Right kidney (tissue), 1 donor: ENCODE data around the gene DISP1.
A peak's percentile ranks its signal among the peaks of the same experiment; 100 is the strongest.
"Not testable (repeated sequence)": the region's sequence is repeated elsewhere in the genome, so short reads cannot be mapped to it uniquely, and the experiment has no call there.

Experiments used
- DNase-seq: peaks from one replicate; pipeline ENCODE4 v3.0.0-alpha.2; 2016

DISP1 gene

DNA sequence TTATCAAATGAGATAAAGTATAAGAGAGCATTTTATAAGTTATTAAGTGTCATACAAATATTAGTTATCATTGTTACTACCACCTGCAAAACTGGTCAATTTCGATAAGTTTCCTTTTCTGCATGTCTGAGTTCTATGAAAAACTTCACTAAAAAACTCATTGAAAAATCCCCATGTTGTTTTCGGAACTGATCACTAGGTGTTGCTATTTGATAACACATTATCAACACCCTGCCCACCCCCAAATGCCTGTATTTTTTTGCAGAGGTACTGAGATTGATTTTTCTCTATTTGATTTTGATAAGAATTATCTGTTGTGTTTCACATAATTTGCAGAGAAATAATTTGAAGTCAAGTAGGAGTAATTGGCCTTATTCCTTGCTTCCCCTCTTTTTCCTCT lies 22.1 kb upstream of the DISP1 start:
- no peak for DNase-seq

DNA sequence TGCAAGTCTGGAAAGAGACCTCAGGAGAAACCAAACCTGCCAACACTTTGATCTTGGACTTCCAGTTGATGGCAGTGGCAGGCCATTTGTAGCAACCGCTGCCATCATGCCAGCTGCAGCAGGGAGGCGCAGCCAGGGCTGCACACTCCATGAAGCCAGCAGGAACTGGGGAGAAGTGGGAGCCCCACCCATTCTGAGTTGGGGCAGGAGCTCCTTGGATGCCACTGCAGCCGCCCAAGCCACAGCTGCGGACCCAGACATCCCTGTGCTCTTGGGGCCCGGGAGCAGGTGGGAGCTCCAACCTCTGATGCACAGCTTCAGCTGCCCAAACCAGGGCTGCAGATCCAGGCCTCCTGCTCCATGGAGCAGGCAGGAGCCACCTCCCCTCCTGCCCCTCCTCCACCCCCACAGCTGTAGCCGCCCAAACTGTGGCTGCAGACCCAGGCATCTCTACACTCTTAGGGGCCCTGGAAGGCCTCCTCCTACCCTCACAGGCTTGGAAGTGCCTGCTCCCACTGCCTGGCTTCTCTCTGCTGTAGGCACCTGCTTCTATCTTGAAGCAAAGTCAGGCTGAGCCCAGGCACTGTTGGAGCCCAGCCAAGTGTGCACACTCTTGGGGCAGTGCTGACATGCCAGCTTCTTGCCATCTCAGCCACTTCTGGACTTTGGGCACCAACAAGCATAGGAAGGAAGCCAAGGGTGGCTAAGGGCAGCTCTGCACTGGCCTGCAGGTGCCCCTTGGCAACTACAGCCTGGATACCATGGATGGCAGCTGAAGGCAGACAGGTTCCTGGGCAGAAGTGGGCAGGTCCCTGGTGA lies 20.0 kb upstream of the DISP1 start:
- no peak for DNase-seq

DNA sequence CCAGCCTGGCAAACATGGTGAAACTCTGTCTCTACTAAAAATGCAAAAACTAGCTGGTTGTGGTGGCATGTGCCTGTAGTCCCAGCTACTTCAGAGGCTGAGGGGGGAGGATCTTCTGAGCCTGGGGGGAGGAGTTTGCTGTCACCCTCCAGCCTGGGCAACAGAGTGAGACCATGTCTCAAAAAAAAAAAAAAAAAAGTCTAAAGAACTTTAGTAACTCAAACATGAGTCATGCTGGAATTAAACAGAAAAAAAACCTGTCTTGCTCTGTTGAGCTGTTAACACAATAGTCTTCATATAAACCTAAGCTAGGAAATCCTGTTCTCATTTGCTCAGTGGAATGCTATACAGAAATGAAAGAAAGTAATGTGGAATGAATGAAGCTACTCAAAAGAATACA lies 16.7 kb upstream of the DISP1 start:
- no peak for DNase-seq

DNA sequence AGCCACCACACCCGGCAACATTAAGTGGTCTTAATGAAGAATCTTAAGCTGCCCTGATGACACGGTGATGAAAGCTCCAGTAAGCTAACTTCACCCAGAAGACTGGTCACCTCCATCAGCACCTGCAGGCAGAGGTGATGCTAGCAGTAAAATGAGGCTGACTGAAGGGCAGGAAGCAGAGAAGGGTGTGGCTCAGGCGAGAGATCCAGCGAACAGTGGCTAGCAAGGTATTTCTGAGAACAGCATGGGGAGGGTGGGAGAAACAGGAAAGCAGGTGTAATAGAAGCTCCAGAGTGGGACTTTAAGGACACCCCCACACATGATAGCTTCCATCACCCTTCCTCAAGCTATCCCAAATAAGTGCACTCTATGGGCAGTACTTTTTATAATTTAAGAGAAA lies 15.9 kb upstream of the DISP1 start:
- no peak for DNase-seq

DNA sequence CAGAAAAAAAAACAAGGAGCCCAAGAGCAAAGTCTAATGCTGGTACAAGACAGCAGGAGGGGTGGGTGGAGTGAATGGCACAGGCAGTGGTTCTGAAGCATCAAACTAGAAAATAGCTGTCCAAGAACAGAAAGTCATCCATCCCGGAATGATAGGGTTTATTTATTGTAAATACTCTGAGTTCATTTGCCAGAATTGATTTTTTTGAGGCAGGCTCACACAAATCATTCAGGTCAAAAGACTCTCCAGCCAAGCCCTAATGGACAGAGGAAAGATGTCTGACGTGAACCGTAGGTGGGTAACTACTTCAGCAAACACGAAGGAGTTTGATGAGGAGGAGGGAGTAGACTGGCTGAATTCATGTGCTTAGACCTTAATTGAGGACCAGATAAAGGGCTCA lies 13.8 kb upstream of the DISP1 start:
- no peak for DNase-seq

DNA sequence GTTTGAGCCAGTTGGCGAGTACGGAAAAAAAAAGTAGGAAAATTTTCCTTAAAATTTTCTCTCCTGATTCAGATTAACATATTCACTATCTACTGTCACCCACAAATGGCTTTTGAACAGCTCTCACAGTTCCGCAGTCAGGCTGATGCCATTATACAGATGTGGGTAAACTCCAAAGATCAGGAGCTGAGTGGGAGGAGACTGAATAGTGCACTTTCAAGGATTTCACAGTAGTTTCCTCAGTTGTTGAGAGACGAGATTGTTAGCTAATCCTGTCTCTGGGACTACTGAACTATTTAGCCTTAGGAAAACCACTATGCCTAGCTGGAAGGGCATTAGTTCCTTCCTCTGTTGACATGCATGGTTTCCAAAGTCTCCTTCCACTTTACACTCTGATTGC lies 3.2 kb upstream of the DISP1 start:
- DNase-seq, result no peak

DNA sequence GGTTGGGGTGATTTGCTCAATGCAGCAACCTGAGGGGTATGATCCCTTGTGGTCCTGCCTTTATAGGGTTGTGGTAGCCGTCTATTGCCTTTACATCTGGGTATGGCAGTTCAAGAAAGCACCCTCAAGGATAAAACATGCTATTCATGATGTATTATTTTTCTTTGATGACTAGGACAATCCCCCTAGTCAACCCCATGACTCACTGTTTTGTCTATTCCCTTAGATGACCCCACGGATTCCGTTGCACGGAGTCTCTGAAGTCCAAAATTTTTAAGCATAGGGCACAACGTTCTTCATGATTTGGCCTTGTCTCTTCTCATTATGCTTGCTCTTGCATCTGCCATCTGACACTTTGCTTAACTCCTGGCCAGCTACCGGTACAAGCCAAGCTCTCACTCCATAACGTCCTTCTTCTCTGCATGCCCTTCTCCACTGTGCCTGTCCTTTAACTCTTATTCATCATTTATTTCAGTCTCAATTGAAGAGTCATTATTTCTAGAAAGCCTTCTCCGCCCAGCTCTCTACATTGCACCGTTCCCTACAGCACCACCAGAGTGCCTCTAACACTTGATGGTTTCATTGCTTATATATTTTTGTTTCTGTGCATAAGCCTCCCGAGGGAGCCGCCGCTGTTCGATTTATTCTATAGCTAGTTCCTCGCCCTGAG lies 838 bp upstream of the DISP1 start:
- DNase-seq, result no peak

DNA sequence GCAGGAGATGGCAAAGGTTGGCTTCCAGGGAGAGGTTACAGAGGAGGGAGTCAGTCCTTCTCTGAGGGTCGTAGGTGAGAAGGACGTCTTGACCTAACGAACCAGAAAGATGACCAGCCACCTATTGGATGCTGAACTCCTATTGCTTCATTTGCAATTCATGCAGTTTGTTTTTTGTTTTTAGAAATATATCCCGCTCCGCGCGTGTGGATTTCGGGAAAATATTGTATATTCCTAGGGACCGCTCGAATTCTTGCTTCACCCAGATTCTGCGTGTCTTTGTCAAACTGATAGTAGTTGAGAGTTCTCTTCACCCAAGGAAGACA lies 564 bp downstream of the DISP1 start:
- DNase-seq, result no peak

DNA sequence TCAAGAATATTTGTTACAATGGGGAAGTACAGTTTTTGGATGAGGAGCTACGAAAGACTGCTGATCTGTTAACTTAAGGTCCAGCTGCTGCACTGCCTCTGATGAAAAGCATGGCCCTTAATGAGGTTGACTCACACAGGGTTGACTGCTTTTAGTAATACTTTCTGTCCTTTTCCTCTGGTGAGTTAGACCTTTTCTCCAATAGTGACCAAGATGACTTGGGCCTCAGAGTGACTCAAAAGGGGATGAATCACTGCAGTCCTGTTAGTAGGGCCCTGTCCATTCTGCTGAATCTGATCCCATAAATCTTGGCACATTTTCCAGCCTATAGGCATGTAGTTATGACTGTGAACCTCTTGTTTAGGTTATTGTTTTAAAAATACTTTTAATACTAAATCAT lies 2.7 kb downstream of the DISP1 start:
- no peak for DNase-seq

DNA sequence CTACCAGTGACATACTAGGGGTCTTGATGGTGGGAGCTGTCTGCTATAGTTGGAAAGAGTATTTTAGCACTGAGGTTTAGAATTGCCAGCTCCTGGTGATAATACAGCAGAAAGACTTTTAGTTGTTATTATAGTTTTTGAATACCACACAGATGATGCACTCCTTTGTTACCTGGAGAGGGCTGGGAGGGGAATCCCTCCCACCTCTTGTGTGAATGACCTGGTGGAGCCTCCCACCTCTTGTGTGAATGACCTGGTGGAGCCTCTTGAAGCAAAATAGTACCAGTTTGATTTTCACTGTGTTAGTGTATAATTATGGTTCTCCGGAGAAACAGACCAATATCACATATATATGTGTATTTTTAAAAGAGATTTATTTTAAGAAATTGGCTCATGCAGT lies 3.3 kb downstream of the DISP1 start:
- DNase-seq, result no peak

DNA sequence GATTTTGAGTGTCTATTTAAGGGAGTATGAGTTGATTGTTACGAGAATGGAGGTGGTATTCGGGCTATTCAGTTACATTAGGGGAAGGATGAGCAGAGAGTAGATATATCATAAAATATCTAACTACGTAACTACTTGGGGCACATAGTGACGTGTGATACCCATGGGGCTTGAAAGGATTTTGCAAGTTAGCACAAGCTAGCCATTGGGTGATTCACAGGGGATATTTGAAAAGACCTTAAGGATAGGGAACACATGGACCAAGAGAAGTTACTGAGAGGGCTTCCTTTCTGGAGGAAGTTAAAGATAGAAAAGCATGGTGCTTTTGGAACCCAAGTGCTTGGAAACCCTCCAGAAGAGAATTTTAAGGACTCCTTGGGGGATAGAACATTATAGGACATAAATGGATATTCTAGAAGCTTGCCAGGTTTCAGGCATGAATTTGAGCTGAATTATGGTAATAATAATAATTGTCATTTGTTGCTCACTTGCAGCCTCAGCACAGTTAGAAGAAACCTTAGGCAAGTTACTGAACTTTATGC lies 5.4 kb downstream of the DISP1 start:
- no peak for DNase-seq

DNA sequence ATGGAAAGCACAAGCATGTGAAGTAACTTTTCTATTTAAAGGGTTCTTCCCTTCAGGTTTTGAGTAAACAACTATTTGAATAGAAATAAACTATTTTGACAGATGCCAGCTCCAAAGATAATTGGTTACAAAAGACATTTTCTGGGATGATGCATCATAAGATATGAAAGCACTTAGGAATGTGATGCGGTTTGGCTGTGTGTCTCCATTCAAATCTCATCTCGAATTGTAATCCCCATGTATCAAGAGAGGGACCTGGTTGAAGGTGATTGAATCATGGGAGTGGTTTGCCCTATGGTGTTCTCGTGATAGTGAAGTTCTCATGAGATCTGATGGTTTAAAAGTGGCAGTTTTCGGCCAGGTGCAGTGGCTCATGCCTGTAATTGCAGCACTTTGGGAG lies 6.4 kb downstream of the DISP1 start:
- no peak for DNase-seq

DNA sequence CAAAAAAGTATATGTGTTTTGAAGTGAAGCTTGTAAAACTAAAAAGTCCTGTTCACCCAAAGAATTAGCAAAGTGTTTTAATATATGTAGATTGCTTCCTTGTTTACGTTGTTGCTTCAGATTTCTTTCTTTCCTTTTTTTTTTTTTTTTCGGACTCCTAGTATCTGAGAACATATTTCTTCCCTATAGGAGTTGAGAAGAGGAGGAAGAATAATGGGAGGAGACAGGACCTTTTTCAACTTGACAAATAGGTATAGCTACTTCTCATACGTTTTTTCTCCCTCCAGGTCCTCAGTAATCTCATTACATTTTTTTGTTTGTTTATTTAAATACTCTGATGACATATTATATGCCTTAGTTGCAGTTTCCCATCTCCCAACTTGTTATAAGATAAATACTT lies 8.9 kb downstream of the DISP1 start:
- DNase-seq, result no peak

DNA sequence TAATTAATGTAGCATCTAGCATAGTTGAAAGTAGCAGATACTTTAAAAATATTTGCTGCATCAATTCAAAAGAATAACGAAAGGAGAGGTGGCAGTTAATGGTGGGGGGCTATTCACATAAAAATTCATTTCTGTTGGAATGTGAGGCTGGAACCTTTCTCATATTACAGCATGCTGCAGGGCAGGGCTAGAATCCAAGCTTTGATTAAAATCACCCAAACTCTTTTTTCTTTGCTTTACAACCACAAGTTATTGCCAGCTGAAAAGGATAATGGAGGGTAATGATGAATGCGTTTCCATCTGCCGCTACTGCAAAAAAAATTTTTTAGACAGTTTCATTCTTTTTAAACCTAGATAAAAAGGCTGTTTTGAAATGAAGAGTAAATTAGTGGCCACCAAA lies 9.8 kb downstream of the DISP1 start:
- peak; percentile 11 for DNase-seq

DNA sequence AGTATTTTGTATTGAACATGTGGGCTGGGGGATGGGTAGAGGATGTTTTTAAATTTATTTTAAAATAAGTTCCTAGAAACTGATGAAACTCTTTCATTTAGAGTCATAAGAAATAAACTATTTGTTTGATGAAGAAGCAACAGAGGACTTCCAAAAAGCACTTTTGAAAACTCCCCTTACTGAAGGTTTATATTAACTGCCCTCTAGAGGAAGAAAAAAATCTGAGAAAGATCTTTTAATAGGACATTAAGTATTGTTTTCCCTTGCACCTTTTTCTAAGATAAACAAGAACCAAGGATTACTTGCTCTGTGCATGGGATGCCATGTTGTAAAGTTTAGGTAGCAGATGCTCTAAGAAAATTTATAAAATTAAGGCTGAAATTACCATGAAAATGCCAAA lies 14.1 kb downstream of the DISP1 start:
- no peak for DNase-seq

DNA sequence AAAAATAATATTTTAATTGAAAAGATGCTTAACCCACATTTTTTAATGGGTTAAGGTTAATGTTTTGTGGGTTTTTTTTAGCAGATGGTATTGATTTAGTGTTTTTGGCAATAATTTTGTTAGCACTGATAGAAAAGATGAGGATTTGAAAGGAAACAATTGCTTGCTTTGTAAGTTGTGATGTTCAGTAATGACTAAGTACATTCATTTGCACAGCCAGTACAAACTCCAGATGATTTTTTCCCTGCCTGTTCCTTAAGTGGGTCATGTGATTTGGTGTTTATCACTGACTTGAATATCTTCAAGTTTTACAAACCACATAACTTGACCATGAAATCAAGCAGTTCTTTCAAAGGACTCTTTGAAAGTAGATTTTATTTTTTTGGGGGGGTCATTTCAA lies 15.0 kb downstream of the DISP1 start:
- no peak for DNase-seq

DNA sequence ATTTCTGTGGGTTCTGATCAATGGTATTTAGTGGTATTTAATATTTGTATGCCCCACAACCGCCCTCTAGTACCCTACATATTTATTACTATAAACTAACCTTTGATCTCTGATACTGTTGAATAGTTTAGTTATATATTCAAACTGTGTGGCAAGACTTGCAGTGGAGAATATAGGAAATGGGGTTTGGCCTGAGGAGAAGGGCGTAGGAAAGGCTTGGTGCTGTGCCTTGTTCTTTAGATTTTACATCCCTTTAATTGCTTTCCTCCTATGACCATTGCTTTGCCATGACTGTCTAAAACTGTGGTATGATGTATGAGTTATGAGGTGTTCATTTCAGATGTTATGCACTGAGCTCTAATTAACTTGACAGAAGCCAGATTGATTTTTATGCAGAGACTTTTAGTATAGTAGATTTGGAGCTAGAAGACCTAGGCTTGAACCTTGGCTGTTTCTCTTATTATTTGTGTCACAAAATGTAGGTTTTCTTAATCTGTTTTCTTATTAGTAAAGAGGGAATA lies 18.6 kb downstream of the DISP1 start:
- no peak for DNase-seq

DNA sequence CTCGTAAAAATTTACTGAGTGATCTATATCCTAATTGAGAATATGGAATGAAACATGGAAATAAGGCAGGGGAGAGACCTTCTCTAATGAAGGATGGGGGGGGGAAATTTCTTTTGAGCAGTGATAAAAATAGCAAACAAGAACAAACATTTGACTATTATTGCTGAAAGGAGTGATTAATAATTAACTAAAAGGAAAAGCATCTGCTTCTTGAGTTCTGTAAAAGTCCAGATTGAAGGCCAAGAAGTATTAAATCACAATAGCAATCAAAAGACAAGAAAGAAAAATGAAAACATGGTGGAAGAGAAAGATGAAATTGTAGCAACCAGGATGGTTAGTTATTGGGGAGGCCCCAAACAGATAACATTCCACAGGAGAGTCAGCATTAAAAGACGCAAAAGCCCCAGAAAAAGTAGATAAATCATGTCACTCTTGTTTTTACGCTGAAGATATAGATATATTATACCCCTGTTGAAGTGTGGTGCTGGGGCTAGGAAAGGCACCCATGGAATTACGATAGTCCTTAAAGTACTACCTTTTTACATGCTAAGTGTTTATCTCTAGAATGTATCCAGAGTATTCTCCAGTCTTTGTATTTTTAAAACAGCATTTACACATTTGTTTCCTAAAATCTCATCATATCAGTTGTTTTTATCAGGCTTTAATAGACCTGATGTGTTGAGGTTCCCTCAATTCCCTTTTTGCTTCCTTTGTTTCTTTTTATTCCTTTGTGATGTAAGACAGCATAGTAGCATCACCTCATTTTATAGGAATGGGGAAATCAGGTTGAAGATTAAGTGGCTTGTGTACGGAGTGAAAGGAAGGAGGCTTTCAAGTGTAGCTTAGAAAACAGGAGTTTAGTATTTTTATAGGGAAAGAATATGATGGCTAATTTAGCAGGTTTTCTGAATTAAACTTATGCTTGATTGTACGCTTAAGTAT lies 28.9 kb downstream of the DISP1 start:
- DNase-seq, result peak; percentile 4

DNA sequence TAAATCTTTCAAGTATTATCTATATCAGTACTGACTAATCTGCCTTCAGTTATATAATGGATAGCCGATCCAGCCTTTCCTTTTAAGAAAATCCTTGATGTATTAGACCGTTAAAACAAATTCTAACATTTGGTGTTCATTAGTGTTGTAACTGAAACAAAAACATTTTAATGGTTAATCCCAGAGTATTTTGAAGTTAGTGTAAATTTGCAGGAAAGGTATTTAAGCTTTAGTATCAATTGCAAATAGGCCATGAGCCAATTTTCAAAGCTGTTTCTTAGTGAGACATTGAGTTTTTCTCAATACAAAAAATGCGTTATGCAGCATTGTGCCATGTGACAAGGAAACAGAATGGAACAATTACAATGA lies 29.6 kb downstream of the DISP1 start:
- DNase-seq, result no peak

DNA sequence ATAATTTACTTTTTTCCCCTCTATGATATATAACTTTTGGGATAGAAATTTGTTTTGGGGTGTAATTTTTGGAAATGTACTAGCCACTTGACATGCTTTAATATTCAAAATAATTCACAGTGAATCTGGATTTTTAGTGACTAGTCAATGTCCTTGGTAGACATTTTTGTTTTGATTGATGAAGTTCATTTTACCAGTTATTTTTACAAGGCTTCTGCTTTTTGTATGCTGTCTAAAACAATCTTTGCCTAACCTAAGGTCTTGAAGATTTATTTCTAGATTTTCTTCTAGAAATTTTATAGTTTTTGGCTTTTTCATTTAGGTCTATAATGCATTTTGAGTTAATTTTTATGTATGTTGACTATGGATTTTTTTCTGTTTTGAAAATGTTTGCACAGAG lies 30.9 kb downstream of the DISP1 start:
- DNase-seq, result no peak

DNA sequence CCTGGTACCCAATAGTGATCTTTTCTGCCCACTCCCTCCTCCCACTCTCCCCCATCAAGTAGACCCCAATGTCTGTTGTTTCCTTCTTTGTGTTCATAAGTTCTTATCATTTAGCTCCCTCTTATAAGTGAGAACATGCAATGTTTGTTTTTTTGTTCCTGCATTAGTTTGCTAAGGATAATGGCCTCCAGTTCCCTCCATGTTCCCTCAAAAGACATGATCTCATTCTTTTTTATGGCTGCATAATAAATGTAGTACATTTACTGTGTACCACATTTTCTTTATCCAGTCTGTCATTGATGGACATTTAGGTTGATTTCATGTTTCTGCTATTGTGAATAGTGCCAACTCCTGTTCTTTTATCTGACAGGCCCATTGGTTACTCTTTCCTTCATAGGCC lies 35.7 kb downstream of the DISP1 start:
- not testable (repeated sequence) for DNase-seq

DNA sequence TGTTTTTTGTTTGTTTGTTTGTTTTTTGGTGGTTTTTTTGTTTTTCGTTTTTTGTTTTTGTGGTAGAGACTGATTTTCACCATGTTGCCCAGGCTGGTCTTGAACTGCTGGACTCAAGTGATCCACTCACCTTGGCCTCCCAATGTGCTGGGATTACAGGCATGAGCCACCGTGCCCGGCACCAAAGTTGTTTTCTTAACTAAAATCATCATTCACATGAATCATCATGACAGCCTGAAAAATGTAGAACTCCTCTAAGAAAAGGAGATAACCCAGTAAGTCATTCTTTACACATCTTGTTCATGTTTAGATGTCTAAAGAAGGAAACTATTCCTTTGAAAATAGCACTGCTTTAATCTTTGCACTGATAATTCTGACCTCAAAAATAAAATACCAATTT lies 37.5 kb downstream of the DISP1 start:
- DNase-seq, result no peak

DNA sequence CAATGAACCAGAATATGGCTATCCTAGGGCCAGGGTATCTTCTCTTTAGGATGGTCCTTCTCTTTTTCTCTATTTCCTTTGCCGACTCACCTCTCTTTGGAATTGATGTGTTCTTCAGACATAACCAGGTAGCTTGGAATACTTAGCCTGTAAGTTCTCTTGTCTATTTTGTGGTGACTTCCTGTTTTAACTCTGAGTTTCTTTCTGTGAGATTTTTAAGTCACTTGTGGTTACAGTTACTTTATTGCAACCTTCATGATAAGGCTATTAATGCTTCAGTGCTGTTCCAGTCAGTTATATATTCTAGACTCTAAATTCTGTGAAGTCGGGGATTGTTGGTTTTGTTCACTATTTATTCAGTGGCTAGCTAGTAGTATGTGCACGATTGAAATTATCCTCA lies 46.2 kb downstream of the DISP1 start:
- no peak for DNase-seq
